ENCODE measurements around the gene SLC28A3.

DNA sequence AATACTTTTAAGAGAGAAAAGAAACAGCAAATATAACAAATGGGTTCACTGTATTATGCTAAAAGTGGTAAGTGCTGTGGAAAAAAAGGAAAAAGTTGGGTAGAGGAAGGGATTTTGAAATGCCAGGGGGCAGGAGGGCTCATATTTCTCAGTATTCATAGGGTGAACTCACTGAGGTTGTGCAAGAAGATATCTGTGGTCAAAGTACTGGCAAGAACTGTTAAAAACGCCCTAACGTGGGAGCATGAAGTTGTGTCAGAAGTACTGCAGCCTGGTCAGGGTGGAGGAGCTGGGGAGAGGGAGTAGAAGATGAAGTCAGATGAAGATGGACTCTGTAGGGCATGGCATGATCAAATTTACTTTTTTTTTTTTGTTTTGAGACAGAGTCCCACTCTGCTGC is 31.2 kb upstream of the SLC28A3 start:
- TF ChIP-seq, protein P1, sequence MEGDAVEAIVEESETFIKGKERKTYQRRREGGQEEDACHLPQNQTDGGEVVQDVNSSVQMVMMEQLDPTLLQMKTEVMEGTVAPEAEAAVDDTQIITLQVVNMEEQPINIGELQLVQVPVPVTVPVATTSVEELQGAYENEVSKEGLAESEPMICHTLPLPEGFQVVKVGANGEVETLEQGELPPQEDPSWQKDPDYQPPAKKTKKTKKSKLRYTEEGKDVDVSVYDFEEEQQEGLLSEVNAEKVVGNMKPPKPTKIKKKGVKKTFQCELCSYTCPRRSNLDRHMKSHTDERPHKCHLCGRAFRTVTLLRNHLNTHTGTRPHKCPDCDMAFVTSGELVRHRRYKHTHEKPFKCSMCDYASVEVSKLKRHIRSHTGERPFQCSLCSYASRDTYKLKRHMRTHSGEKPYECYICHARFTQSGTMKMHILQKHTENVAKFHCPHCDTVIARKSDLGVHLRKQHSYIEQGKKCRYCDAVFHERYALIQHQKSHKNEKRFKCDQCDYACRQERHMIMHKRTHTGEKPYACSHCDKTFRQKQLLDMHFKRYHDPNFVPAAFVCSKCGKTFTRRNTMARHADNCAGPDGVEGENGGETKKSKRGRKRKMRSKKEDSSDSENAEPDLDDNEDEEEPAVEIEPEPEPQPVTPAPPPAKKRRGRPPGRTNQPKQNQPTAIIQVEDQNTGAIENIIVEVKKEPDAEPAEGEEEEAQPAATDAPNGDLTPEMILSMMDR (conservative IDR thresholded peaks at IDR 0.05; ENCODE audit: low read length) = no peak
- no peak for TF ChIP-seq EZH2phosphoT487 (IDR thresholded peaks at IDR 0.05; ENCODE audit: borderline replicate concordance)
